Activated CD8-positive, alpha-beta memory T cell treated with anti-CD3 and anti-CD28 coated beads for 4 hours (primary cell): ENCODE data around the gene P3H2.

Experiments used
- DNase-seq, 2 donors: peaks; one replicate each; pipeline ENCODE4 v3.0.0-alpha.2; 2020; ENCODE audit warnings: low read depth in 2 of 2

P3H2 gene

GRCh38 chr3:189947948-189948723, 172.6 kb downstream of the P3H2 start:
- no peak for DNase-seq

- no peak for DNase-seq
Measured at GRCh38 chr3:189947068-189947467, 173.6 kb downstream of the P3H2 start.

- DNase-seq: no peak
Measured at GRCh38 chr3:189945935-189946709, 174.6 kb downstream of the P3H2 start.

DNA sequence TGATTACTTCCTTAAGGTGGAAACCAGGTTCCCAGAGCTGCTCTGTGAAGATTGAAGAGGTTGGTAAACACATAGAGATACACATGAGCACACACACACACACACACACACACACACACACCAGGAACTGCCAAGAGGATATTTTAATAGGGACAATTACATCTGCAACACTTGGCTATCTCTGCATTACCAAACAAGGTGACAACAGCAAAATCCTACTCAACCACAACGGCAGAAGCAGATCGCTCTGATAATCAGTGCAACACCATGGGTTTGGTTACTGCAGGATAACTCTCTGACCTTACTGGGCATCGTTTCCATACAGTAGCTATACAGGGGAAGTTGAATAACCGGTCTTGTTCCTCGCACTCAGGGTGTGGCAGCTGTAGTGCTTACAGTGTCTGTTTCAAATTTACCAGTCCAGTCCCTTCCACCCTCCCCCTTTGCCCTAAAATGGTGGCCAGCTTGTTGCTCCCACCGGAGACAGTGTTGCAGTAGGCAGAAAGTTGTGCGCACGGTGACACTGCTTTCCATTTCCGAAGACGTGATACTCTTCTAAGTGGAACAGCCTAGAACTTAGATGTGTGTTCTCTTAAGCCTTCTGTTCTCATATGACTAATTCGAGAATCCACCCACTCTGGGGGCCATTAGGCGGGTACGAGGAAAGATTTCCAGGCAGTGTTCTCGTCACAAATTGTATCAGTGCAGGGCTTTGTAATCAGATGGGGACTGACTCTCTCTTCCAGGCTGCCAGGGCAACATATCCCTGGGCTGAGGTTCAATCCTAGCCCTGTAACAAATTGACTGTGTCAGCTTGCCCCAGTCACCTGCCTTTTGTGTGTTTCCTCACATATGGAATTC, 176.2 kb downstream of the P3H2 start:
- no peak for DNase-seq

GRCh38 chr3:189942948-189943347, 177.7 kb downstream of the P3H2 start:
- no peak for DNase-seq

DNA sequence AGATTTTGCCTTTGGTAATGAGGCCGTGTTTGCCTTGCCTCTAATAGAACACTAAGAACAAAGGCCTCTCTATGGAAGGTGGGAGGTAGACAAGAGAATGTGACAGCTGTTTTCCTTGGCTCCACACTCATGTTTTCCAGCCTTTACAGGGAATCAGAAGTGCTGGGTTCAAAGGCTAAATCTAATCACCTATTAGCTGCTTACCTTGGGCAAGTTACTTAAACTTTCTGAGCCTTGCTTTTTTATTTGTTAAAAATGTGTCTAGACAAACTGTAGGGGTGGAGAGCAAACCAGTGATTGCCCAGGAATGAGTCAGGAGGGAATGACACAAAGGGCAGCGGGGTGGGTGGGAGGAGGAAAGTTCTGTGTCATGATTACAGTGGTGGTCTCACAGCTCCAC, 179.0 kb downstream of the P3H2 start:
- no peak for DNase-seq

GRCh38 chr3:189941125-189941524, 179.6 kb downstream of the P3H2 start:
- DNase-seq: no peak

- DNase-seq: no peak
Measured at GRCh38 chr3:189937302-189938127, 183.2 kb downstream of the P3H2 start.

DNA sequence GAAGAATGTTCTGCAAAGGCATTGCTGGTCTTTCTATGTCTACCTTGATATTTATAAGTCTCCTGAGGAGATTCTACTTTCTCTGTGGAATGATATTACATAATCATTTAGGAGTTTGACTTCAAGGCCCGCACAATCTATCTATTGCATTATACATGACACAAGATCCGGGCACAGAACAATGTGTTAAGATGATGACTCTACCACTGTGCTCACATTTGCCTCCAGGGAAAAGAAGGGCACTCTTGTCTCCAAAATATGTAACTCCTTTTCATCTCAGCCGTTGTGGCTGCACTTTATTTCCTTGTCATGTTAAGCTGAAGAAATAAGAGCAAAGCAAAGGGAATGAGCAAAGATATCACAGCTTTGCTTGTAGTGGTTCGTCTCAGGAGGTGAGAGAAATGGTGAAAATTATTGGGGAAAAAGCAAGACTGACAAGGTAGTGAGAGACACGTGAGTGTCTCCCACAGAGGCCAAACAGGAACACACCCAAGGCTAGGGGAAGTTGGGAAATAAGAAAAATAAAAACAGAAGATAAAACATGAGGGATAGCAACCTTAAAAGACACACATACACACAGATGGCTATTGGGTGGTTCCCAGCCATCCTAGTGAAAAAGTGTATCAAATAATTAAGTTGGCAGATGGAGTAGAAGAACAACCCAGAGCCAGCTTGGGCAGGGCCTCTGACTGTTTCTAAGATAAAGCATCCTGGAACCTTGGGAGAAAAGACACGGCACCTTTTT, 184.3 kb downstream of the P3H2 start:
- no peak for DNase-seq

- DNase-seq: no peak
Measured at GRCh38 chr3:189927975-189928895, 192.5 kb downstream of the P3H2 start.

- DNase-seq: no peak
Measured at GRCh38 chr3:189921770-189922169, 198.9 kb downstream of the P3H2 start.

DNA sequence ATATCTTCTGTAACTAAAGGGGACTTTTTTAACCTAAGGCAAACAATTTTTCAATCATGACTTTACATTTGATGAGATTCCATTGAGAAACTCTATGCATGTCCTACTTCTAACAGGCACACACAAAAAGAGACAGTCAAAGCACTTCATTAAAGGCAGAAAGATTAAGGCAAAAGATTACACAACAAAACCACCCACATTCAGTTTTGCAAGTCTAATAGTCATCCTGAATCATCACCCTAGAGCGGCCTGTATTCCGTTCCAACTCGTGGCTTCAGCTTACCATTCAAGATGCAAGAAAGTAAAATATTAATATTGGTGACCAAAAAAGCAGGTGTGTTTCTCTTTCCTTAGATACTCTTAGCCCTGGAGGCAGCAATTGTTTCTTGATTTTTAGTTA, 205.9 kb downstream of the P3H2 start:
- DNase-seq: no peak

GRCh38 chr3:189911001-189911400, 209.7 kb downstream of the P3H2 start:
- DNase-seq: no peak

GRCh38 chr3:189909573-189909972, 211.1 kb downstream of the P3H2 start:
- no peak for DNase-seq

DNA sequence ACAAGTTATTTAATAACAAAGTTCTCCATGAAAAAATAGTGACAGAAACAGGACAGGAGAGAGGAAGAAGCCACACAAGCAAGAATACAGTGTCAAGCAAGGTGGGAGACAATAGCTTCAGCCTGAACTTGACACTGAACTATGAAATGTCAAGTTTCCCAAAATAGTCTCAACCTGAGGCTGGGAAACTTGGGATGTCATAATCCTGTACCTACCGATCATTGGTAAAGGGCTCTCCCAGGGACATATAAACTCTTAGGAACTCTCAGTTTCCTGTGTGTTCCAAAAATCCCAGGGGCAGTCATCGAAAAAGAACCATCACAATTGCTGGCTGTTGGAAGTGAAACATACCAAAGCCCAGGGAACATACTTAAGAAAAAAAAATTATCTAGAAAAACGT, 211.6 kb downstream of the P3H2 start:
- DNase-seq: no peak

GRCh38 chr3:189908646-189909045, 212.1 kb downstream of the P3H2 start:
- no peak for DNase-seq

DNA sequence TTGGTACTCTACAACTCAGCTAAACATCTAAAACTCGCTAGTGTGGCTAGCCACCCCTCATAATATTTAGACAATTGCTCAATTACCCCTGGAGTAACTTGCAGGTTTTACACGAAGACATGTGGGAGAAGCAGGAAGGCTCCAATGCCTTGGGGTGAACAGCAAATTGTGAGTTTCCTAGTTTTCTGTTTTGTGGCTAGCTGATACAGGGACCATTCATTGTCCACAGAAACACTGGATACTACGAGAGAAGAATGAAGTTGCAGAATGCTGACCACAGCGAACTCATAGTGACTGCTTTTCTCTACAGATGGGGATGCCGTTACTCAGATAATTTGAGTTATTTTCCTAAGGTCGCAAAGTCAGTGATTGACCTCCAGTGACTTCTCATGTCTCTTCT, 212.9 kb downstream of the P3H2 start:
- no peak for DNase-seq
